ENCODE results near the gene GCM1.

- TF ChIP-seq CTCF (IDR thresholded peaks at IDR 0.05) (no peak), POLR2AphosphoS5 (IDR thresholded peaks at IDR 0.05) (no peak), EP300 (IDR thresholded peaks at IDR 0.05) (no peak)
Measured at GRCh38 chr6:53130569-53131290, 17.9 kb downstream of the GCM1 start.

All from stomach (tissue), 4 donors.